SK-N-SH (cell line): ENCODE results near the gene ARTN. TPM values are rescaled to one million over a fixed set of nuclear protein-coding genes. Genes with fewer than 3 reads are reported as not detected.

Experiments
- CTCF ChIA-PET: fragments of 300-600, 350-600 bp; formaldehyde crosslinking; extraction: SDS; loops from one replicate; lab custom pipeline; 2021; lab: Yijun Ruan, JAX
- POLR2A ChIA-PET: fragments of 350-600 bp; sonication (Branson Sonifier 250); formaldehyde crosslinking; extraction: SDS; loops from one replicate; lab custom pipeline; 2020; ENCODE audit warnings: antibody characterized with exemption, inconsistent platforms; lab: Yijun Ruan, JAX
- DNase-seq: peaks from one replicate; pipeline ENCODE4 v3.0.0; 2012
- H2AFZ ChIP-seq: fragments of 200-600 bp; sonication (generic); 2 replicates; pipeline ENCODE4 v1.8.1; 2016; ENCODE audit warnings: antibody characterized with exemption, mild to moderate bottlenecking, low read depth
- H3F3A ChIP-seq: fragments of 200-600 bp; sonication (generic); replicated peaks from 2 replicates; pipeline ENCODE3; 2016; ENCODE audit warnings: antibody characterized with exemption, mild to moderate bottlenecking; ENCODE audit not compliant: insufficient read depth
- H3K27ac ChIP-seq, 2 experiments: fragments of 200-500 bp in 1 of 2; fragments of 200-600 bp in 1 of 2; sonication (Bioruptor generic) in 1 of 2; sonication (generic), shearing (Covaris generic) in 1 of 2; 2 replicates each; pipeline versions ENCODE4 v1.5.1 to v1.6.1; 2014 to 2016; ENCODE audit warnings: low read depth in 2 of 2, inconsistent platforms in 1 of 2, low read length in 1 of 2, mild to moderate bottlenecking in 1 of 2, mixed read lengths in 1 of 2
- H3K27me3 ChIP-seq: fragments of 200-600 bp; sonication (generic), shearing (Covaris generic); 2 replicates; pipeline ENCODE4 v1.6.1; 2016; ENCODE audit warnings: mixed run types; ENCODE audit not compliant: insufficient read depth
- H3K36me3 ChIP-seq, 2 experiments: fragments of 200-500 bp in 1 of 2; fragments of 200-600 bp in 1 of 2; sonication (Bioruptor generic) in 1 of 2; sonication (generic) in 1 of 2; replicated peaks in 1 of 2; 2 replicates each; pipeline versions ENCODE3 to v1.5.1; 2014 to 2016; ENCODE audit warnings: low read length in 1 of 2, mild to moderate bottlenecking in 1 of 2; ENCODE audit not compliant: insufficient read depth in 2 of 2, control insufficient read depth in 1 of 2
- H3K4me1 ChIP-seq, 2 experiments: fragments of 200-500 bp in 1 of 2; fragments of 200-600 bp in 1 of 2; sonication (Bioruptor generic) in 1 of 2; sonication (generic), shearing (Covaris generic) in 1 of 2; 2 replicates each; pipeline versions ENCODE4 v1.5.1 to v1.6.1; 2014 to 2016; ENCODE audit warnings: low read depth in 1 of 2, low read length in 1 of 2, mixed run types in 1 of 2; ENCODE audit not compliant: insufficient read depth in 2 of 2, control insufficient read depth in 1 of 2
- H3K4me2 ChIP-seq: fragments of 200-600 bp; sonication (generic), shearing (Covaris generic); 2 replicates; pipeline ENCODE4 v1.6.1; 2017; ENCODE audit warnings: mixed run types
- H3K4me3 ChIP-seq, 2 experiments: fragments of 200-500 bp in 1 of 2; fragments of 200-600 bp in 1 of 2; sonication (Bioruptor generic) in 1 of 2; sonication (generic), shearing (Covaris generic) in 1 of 2; 2 replicates each; pipeline versions ENCODE4 v1.5.1 to v1.8.1; 2014 to 2016; ENCODE audit warnings: low read depth in 2 of 2, inconsistent platforms in 1 of 2, low read length in 1 of 2, mild to moderate bottlenecking in 1 of 2, mixed read lengths in 1 of 2, moderate library complexity in 1 of 2
- H3K79me2 ChIP-seq: fragments of 200-600 bp; sonication (generic); 2 replicates; pipeline ENCODE4 v1.8.1; 2017; ENCODE audit warnings: mild to moderate bottlenecking; ENCODE audit not compliant: insufficient read depth
- H3K9ac ChIP-seq: fragments of 200-600 bp; sonication (generic); 2 replicates; pipeline ENCODE4 v1.6.1; 2017; ENCODE audit warnings: mixed run types
- H3K9me2 ChIP-seq: fragments of 200-600 bp; sonication (generic); 2 replicates; pipeline ENCODE4 v1.6.1; 2017; ENCODE audit warnings: mixed run types
- H3K9me3 ChIP-seq: fragments of 200-600 bp; sonication (generic); 2 replicates; pipeline ENCODE4 v1.6.1; 2017; ENCODE audit warnings: mixed run types, mild to moderate bottlenecking, moderate library complexity
- H4K20me1 ChIP-seq: fragments of 200-600 bp; sonication (generic); 2 replicates; pipeline ENCODE4 v1.6.1; 2017; ENCODE audit warnings: mild to moderate bottlenecking, mixed run types; ENCODE audit not compliant: insufficient read depth
- CHD2 ChIP-seq: fragments of 150-350 bp; IDR thresholded peaks from 2 replicates; pipeline ENCODE4 v1.6.1; 2018; ENCODE audit warnings: low read length; ENCODE audit not compliant: partially characterized antibody
- ELF1 ChIP-seq: IDR thresholded peaks from 2 replicates; pipeline ENCODE4 v1.4.0; 2012
- EP300 ChIP-seq, 2 experiments: IDR thresholded peaks; 2 replicates each; pipeline versions ENCODE4 v1.4.0 to v1.6.1; 2012; ENCODE audit warnings: borderline replicate concordance in 1 of 2, low read depth in 1 of 2, low read length in 1 of 2
- EZH2phosphoT487 ChIP-seq: fragments of 200-600 bp; sonication (generic); IDR thresholded peaks from 2 replicates; pipeline ENCODE4 v1.6.1; 2017; ENCODE audit warnings: low read depth, mixed run types, mild to moderate bottlenecking, antibody characterized with exemption, moderate library complexity, borderline replicate concordance
- FOSL2 ChIP-seq: IDR thresholded peaks from 2 replicates; pipeline ENCODE4 v1.4.0; 2012; ENCODE audit warnings: low read depth, mild to moderate bottlenecking, moderate library complexity, borderline replicate concordance
- FOXM1 ChIP-seq: IDR thresholded peaks from 2 replicates; pipeline ENCODE4 v1.4.0; 2012; ENCODE audit warnings: low read depth, mild to moderate bottlenecking
- NRF1 ChIP-seq: IDR thresholded peaks from 2 replicates; pipeline ENCODE4 v1.6.1; 2012; ENCODE audit warnings: low read depth, mild to moderate bottlenecking, low read length
- POLR2AphosphoS5 ChIP-seq: IDR thresholded peaks from 2 replicates; pipeline ENCODE4 v1.6.1; 2012; ENCODE audit warnings: low read depth, low read length
- RAD21 ChIP-seq: IDR thresholded peaks from 2 replicates; pipeline ENCODE4 v1.6.1; 2012; ENCODE audit warnings: mild to moderate bottlenecking, low read length
- RCOR1 ChIP-seq: fragments of 150-350 bp; IDR thresholded peaks from 2 replicates; pipeline ENCODE4 v1.6.1; 2017; ENCODE audit warnings: antibody characterized with exemption, low read length
- RFX5 ChIP-seq: IDR thresholded peaks from 2 replicates; pipeline ENCODE4 v1.6.1; 2012; ENCODE audit warnings: mild to moderate bottlenecking, improper control_type of control experiment, low read length
- RXRA ChIP-seq: IDR thresholded peaks from 2 replicates; pipeline ENCODE4 v1.4.0; 2012; ENCODE audit warnings: low read depth, mild to moderate bottlenecking, borderline replicate concordance
- SIN3A ChIP-seq: IDR thresholded peaks from 2 replicates; pipeline ENCODE4 v1.6.1; 2012; ENCODE audit warnings: low read depth, mild to moderate bottlenecking, low read length, moderate library complexity, borderline replicate concordance
- TAF1 ChIP-seq: IDR thresholded peaks from 2 replicates; pipeline ENCODE4 v1.6.1; 2012; ENCODE audit warnings: low read depth, mild to moderate bottlenecking, low read length, moderate library complexity, borderline replicate concordance
- TCF12 ChIP-seq: IDR thresholded peaks from 2 replicates; pipeline ENCODE4 v1.4.0; 2012
- WGBS: methylation state at CpG from one replicate; pipeline ENCODE4 v1.1.6; 2017; ENCODE audit warnings: low lambda C conversion rate; 5-methylcytosine and 5-hydroxymethylcytosine counted together
- polyA plus RNA-seq, 3 experiments: library from polyadenylated mRNA; depleted of rRNA; stranded (reverse); fragments of >200 nt; gene quantifications; 2 replicates each; pipeline ENCODE4 v1.2.3, GENCODE V29; 2012
- TF ChIP-seq, protein P1 (sequence below): IDR thresholded peaks from 2 replicates; pipeline ENCODE4 v1.4.0; 2012; ENCODE audit warnings: low read depth, borderline replicate concordance
- TF ChIP-seq, protein P2 (sequence below): IDR thresholded peaks from 2 replicates; pipeline ENCODE4 v1.4.0; 2012; ENCODE audit warnings: low read depth
- TF ChIP-seq, protein P3 (sequence below): IDR thresholded peaks from 2 replicates; pipeline ENCODE4 v1.6.1; 2012; ENCODE audit warnings: mild to moderate bottlenecking, low read depth, low read length, moderate library complexity

Gene ARTN
- polyA plus RNA-seq, 1 of the 3 experiments (the other 2 are of a cell fraction), result 0.69 TPM

- no peaks in the 10 kb centered on the region for H3K9me2 ChIP-seq
- H3F3A ChIP-seq, result no peaks in the 10 kb centered on the region
- 45% methylated on average over 4 of the region's 5 CpGs for WGBS
- no peaks in the 10 kb centered on the region for H4K20me1 ChIP-seq
- no peak overlapping the region for H2AFZ ChIP-seq
- no peak overlapping the region for H3K9ac ChIP-seq
- POLR2A ChIA-PET, result interaction anchor here (0.6 to 2.8 kb wide), 6 partner anchors 11 to 285 kb away, joined by 3 to 26 read pairs (median 5); partner anchors contain the start of genes KDM4A and ST3GAL3
- no peak overlapping the region; a peak in 1 of 4 replicates for H3K4me3 ChIP-seq
- CTCF ChIA-PET, result interaction anchor here (0.6 to 15.4 kb wide), 87 partner anchors 10 to 1472 kb away, joined by 3 to 533 read pairs (median 5); partner anchors contain the start of genes CCDC24, DPH2, IPO13 and KDM4A
- H3K27me3 ChIP-seq, result no peaks in the 10 kb centered on the region
- H3K4me2 ChIP-seq, result no peak overlapping the region
- H3K27ac ChIP-seq, result no peak overlapping the region
- peaks cover 0 to 10% of the 10 kb centered on the region in 2 experiments; a peak in 2 of 4 replicates for H3K4me1 ChIP-seq
- H3K79me2 ChIP-seq, result no peaks in the 10 kb centered on the region
- H3K36me3 ChIP-seq, result peaks cover 0 to 3% of the 10 kb centered on the region in 2 experiments
- H3K9me3 ChIP-seq, result no peaks in the 10 kb centered on the region
- no peak for DNase-seq
- TF ChIP-seq RCOR1 (no peak), POLR2AphosphoS5 (no peak), EP300 (IDR thresholded peaks at IDR 0.05; ENCODE audit: borderline replicate concordance in 1 of 2, low read depth in 1 of 2, low read length in 1 of 2) (no peak), RAD21 (no peak), NRF1 (0 out of 2 replicates have a peak, but pooled peaks have one; percentile 3), RXRA (no peak), FOSL2 (no peak), EZH2phosphoT487 (no peak)
Measured at GRCh38 chr1:43934986-43935324, 1.4 kb downstream of the ARTN start.

GRCh38 chr1:43935711-43936427 is 2.3 kb downstream of the ARTN start:
- Histone ChIP-seq H3K27ac (no peak overlapping the region), H3K27me3 (no peaks in the 10 kb centered on the region), H3K4me1 (peaks cover 0 to 10% of the 10 kb centered on the region in 2 experiments; a peak in 2 of 4 replicates), H2AFZ (no peak overlapping the region), H3K9me3 (no peaks in the 10 kb centered on the region), H3K4me2 (peak overlapping the region; percentile 55; the same call in 1 of the 2 replicates), H3K9ac (no peak overlapping the region), H3K36me3 (no peaks in the 10 kb centered on the region), H4K20me1 (no peaks in the 10 kb centered on the region), H3K9me2 (no peaks in the 10 kb centered on the region), H3K79me2 (no peaks in the 10 kb centered on the region)
- CTCF ChIA-PET, result interaction anchor here (0.7 to 15.4 kb wide), 40 partner anchors 11 to 709 kb away, joined by 3 to 533 read pairs (median 8); partner anchors contain the start of genes CCDC24, DPH2, IPO13 and KDM4A
- POLR2A ChIA-PET, result interaction anchor here (1.3 to 2.8 kb wide), 3 partner anchors 10 to 172 kb away, joined by 6 to 26 read pairs (median 10); no protein-coding TSS in a partner anchor
- DNase-seq, result no peak
- TF ChIP-seq FOXM1, result no peak
- no peak for TF ChIP-seq RXRA
- TF ChIP-seq TAF1, result no peak
- TF ChIP-seq, protein P1, sequence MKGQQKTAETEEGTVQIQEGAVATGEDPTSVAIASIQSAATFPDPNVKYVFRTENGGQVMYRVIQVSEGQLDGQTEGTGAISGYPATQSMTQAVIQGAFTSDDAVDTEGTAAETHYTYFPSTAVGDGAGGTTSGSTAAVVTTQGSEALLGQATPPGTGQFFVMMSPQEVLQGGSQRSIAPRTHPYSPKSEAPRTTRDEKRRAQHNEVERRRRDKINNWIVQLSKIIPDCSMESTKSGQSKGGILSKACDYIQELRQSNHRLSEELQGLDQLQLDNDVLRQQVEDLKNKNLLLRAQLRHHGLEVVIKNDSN, result no peak
- no peak for TF ChIP-seq POLR2AphosphoS5
- TF ChIP-seq CHD2, result no peak
- TF ChIP-seq, protein P2, sequence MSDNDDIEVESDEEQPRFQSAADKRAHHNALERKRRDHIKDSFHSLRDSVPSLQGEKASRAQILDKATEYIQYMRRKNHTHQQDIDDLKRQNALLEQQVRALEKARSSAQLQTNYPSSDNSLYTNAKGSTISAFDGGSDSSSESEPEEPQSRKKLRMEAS, result no peak
- TF ChIP-seq, protein P3, sequence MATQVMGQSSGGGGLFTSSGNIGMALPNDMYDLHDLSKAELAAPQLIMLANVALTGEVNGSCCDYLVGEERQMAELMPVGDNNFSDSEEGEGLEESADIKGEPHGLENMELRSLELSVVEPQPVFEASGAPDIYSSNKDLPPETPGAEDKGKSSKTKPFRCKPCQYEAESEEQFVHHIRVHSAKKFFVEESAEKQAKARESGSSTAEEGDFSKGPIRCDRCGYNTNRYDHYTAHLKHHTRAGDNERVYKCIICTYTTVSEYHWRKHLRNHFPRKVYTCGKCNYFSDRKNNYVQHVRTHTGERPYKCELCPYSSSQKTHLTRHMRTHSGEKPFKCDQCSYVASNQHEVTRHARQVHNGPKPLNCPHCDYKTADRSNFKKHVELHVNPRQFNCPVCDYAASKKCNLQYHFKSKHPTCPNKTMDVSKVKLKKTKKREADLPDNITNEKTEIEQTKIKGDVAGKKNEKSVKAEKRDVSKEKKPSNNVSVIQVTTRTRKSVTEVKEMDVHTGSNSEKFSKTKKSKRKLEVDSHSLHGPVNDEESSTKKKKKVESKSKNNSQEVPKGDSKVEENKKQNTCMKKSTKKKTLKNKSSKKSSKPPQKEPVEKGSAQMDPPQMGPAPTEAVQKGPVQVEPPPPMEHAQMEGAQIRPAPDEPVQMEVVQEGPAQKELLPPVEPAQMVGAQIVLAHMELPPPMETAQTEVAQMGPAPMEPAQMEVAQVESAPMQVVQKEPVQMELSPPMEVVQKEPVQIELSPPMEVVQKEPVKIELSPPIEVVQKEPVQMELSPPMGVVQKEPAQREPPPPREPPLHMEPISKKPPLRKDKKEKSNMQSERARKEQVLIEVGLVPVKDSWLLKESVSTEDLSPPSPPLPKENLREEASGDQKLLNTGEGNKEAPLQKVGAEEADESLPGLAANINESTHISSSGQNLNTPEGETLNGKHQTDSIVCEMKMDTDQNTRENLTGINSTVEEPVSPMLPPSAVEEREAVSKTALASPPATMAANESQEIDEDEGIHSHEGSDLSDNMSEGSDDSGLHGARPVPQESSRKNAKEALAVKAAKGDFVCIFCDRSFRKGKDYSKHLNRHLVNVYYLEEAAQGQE, result no peak
- TF ChIP-seq RAD21, result no peak
- no peak for TF ChIP-seq TCF12
- no peak for TF ChIP-seq SIN3A
- TF ChIP-seq ELF1, result no peak
- TF ChIP-seq RFX5, result no peak
- no peak for TF ChIP-seq EZH2phosphoT487
- TF ChIP-seq, all 33 proteins: peak for 0
- Histone ChIP-seq H3K4me3 (peak overlapping the region in 1 of 2 experiments; percentile 37; a peak in 2 of 4 replicates), H3F3A (no peaks in the 10 kb centered on the region)
- 79% methylated on average over 9 of the region's 48 CpGs for WGBS
